Lower lobe of right lung (tissue), 2 donors: ENCODE data around the gene BBS7. TPM values are rescaled to one million over a fixed set of nuclear protein-coding genes. Genes with fewer than 3 reads are reported as not detected.

Experiments used
- ATAC-seq, 2 donors: fragments of 200-7000 bp; cut with Tn5 transposase; one replicate each; pipeline ENCODE4 v1.9.1; 2020 to 2022; ENCODE audit warnings: mild to moderate bottlenecking in 2 of 2, moderate library complexity in 2 of 2
- DNase-seq: peaks from one replicate; pipeline ENCODE4 v3.0.0-alpha.2; 2020
- H3K27ac ChIP-seq: fragments of 200-600 bp; one replicate; pipeline ENCODE4 v1.8.0; 2022
- H3K27me3 ChIP-seq: fragments of 200-600 bp; one replicate; pipeline ENCODE4 v1.8.0; 2022; ENCODE audit warnings: low read depth
- H3K36me3 ChIP-seq: fragments of 200-600 bp; one replicate; pipeline ENCODE4 v1.8.0; 2022; ENCODE audit warnings: mild to moderate bottlenecking
- H3K4me1 ChIP-seq: fragments of 200-600 bp; one replicate; pipeline ENCODE4 v1.8.0; 2022
- H3K4me3 ChIP-seq: fragments of 200-600 bp; one replicate; pipeline ENCODE4 v1.8.0; 2022; ENCODE audit warnings: mild to moderate bottlenecking
- H3K9me3 ChIP-seq: fragments of 200-600 bp; one replicate; pipeline ENCODE4 v1.8.0; 2022
- intact Hi-C: fragments of 100-400 bp; cut with DNase I; formaldehyde crosslinking; loops from one replicate; pipeline ENCODE4 v1.11.0; 2022
- total RNA-seq: library from RNA; stranded (reverse); fragmentation: NEBNext Ultra II Directional; extraction: Animal tissue kit (Norgen Biotek cat#: 25700); gene quantifications from one replicate; pipeline ENCODE4 v1.2.1, GENCODE V29; 2021
- TF ChIP-seq, protein P1 (sequence below): fragments of 200-600 bp; IDR thresholded peaks from one replicate; pipeline ENCODE4 v1.8.0; 2022; ENCODE audit warnings: antibody characterized with exemption, mild to moderate bottlenecking
- donor health status: DM: no; HTN: yes; CAD: no; lungs with severe emphysema.

Gene BBS7
- total RNA-seq, 1 donor from 2014 or later, result 15.1 TPM

- Histone ChIP-seq H3K4me3 (no peak overlapping the region), H3K9me3 (no peaks in the 10 kb centered on the region), H3K36me3 (peaks cover 46% of the 10 kb centered on the region), H3K27me3 (no peaks in the 10 kb centered on the region), H3K27ac (no peak overlapping the region), H3K4me1 (peaks cover 13% of the 10 kb centered on the region)
- intact Hi-C loops, result no loop called here
- ATAC-seq (no peak), DNase-seq (no peak)
- TF ChIP-seq, protein P1, sequence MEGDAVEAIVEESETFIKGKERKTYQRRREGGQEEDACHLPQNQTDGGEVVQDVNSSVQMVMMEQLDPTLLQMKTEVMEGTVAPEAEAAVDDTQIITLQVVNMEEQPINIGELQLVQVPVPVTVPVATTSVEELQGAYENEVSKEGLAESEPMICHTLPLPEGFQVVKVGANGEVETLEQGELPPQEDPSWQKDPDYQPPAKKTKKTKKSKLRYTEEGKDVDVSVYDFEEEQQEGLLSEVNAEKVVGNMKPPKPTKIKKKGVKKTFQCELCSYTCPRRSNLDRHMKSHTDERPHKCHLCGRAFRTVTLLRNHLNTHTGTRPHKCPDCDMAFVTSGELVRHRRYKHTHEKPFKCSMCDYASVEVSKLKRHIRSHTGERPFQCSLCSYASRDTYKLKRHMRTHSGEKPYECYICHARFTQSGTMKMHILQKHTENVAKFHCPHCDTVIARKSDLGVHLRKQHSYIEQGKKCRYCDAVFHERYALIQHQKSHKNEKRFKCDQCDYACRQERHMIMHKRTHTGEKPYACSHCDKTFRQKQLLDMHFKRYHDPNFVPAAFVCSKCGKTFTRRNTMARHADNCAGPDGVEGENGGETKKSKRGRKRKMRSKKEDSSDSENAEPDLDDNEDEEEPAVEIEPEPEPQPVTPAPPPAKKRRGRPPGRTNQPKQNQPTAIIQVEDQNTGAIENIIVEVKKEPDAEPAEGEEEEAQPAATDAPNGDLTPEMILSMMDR, result no peak
Measured at GRCh38 chr4:121819216-121819965, 50.9 kb downstream of the BBS7 start.

DNA sequence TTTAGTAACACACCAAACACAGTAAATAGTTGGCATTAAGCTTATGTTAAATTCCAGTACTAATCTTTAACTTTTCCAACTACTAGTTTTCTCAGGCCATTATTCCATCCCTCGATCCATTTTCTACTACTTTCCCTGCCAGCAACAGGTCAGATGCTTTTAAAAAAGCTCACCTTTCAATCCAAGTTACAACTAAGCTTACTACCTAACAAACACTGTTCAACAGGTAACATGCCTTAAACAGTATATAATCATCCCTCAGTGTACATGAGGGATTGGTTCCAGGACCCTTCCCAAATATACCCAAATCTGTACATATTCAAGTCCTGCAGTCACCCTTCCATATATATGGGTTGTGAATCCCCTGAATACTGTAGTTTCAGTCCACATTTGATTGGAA is 52.1 kb downstream of the BBS7 start:
- intact Hi-C loops, result no loop called here

DNA sequence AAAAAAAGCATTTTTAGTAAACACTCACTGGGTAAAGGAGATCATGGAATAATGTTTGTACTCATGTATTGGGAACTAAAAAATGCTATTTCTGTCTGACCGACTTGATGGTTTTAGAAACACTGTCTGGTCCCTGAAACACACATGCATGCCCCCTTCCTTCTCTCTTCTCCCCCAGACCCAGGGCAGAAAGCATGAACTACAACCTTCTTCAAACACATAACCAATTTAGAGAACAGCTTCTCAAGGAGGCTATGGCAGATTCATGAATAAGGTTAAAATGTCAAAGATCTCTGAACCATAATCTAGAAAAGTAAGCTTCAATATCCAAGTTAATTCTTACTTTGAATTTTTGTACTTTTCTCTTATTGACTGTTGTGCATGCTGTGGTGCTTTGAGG is 52.6 kb downstream of the BBS7 start:
- DNase-seq, result no peak
- H3K4me1 ChIP-seq, result peaks cover under 1% of the 10 kb centered on the region
- no peaks in the 10 kb centered on the region for H3K9me3 ChIP-seq
- H3K36me3 ChIP-seq, result peaks cover 63% of the 10 kb centered on the region
- no peaks in the 10 kb centered on the region for H3K27me3 ChIP-seq
- ATAC-seq, result no peak
- TF ChIP-seq, protein P1, result no peak
- no peak overlapping the region for H3K4me3 ChIP-seq
- no peak overlapping the region for H3K27ac ChIP-seq
- intact Hi-C loops, result no loop called here

More for the DNA sequence above, 52.1 kb downstream of the BBS7 start:
- no peak overlapping the region for H3K27ac ChIP-seq
- no peak overlapping the region for H3K4me3 ChIP-seq
- no peak for ATAC-seq
- H3K36me3 ChIP-seq, result peaks cover 58% of the 10 kb centered on the region
- TF ChIP-seq, protein P1, result no peak
- H3K9me3 ChIP-seq, result no peaks in the 10 kb centered on the region
- peaks cover 6% of the 10 kb centered on the region for H3K4me1 ChIP-seq
- DNase-seq, result no peak
- H3K27me3 ChIP-seq, result no peaks in the 10 kb centered on the region

GRCh38 chr4:121817006-121817405 is 53.3 kb downstream of the BBS7 start:
- H3K27me3 ChIP-seq, result no peaks in the 10 kb centered on the region
- intact Hi-C loops, result no loop called here
- TF ChIP-seq, protein P1, result no peak
- no peak overlapping the region for H3K27ac ChIP-seq
- peaks cover 70% of the 10 kb centered on the region for H3K36me3 ChIP-seq
- DNase-seq, result no peak
- H3K4me1 ChIP-seq, result no peaks in the 10 kb centered on the region
- ATAC-seq, result no peak
- H3K4me3 ChIP-seq, result no peak overlapping the region
- no peaks in the 10 kb centered on the region for H3K9me3 ChIP-seq

DNA sequence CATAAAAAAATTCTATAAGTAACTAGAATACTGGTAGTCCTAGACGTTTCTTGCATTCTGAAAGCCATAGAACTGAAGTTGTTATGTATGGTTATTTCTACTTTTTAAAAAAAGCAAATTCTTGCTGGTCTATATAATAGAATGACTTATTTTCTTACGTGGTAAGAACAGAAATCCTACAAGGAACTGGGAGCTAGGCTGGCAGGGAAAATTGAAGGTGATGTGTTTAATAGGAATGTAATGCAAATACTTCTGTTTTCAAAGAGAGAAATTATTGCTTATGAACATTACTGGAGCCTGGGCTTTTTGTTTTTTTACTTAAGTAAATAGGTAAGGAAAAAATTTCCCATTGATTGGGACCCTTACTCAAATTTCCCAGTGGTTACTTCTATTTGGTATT is 55.5 kb downstream of the BBS7 start:
- ATAC-seq, result no peak
- TF ChIP-seq, protein P1, result no peak
- Histone ChIP-seq H3K4me1 (no peaks in the 10 kb centered on the region), H3K36me3 (peaks cover 88% of the 10 kb centered on the region), H3K27ac (no peak overlapping the region), H3K27me3 (no peaks in the 10 kb centered on the region), H3K9me3 (no peaks in the 10 kb centered on the region), H3K4me3 (no peak overlapping the region)
- no peak for DNase-seq
- intact Hi-C loops, result no loop called here
